ENCODE results near the gene SIRPB2. TPM values are rescaled to one million over a fixed set of nuclear protein-coding genes. Genes with fewer than 3 reads are reported as not detected.

SIRPB2 gene
- total and polyA plus RNA-seq, 2 of the 4 experiments (the other 2 are of a cell fraction) = not detected

GRCh38 chr20:1505871-1506270 is 14.7 kb upstream of the SIRPB2 start:
- intact Hi-C loops (cut with micrococcal nuclease) = no loop called here
- H3K23ac ChIP-seq (ENCODE audit: low read depth, low read length) = no peak overlapping the region
- no CpG with 5 or more reads among the region's 1 CpG for WGBS, 2 experiments (ENCODE audit: extremely low coverage in 2 of 2, insufficient read length in 1 of 2)
- H3K9ac ChIP-seq (ENCODE audit: low read depth, low read length) = no peak overlapping the region
- no peak overlapping the region for H2BK20ac ChIP-seq (ENCODE audit: low read depth, low read length)
- no TSS peak for BruUV-seq (replicated peaks)
- ChIA-PET POLR2A (ENCODE audit: unreplicated experiment) (no interaction called here), CTCF (no interaction called here)
- peaks cover 13% of the 10 kb centered on the region for H3K27me3 ChIP-seq (ENCODE audit: control insufficient read depth, insufficient read depth, low read length)
- no peaks in the 10 kb centered on the region for H3K9me1 ChIP-seq (ENCODE audit: insufficient read depth, low read length)
- no peak overlapping the region for H2AFZ ChIP-seq (replicated peaks; ENCODE audit: low read length, poor library complexity)
- in situ Hi-C loops (cut with MboI; ENCODE audit: low sequenced_read_pairs) = no loop called here
- H4K20me1 ChIP-seq (ENCODE audit: insufficient read depth, low read length) = no peaks in the 10 kb centered on the region
- dilution Hi-C loops (cut with HindIII; ENCODE audit: low sequenced_read_pairs, unreplicated experiment) = no loop called here
- no peak overlapping the region for H3K4me3 ChIP-seq (ENCODE audit: insufficient read depth, low read depth, low read length)
- H3K36me3 ChIP-seq (ENCODE audit: control insufficient read depth, insufficient read depth, low read length) = no peaks in the 10 kb centered on the region
- no peaks in the 10 kb centered on the region for H3K9me3 ChIP-seq (ENCODE audit: control insufficient read depth, insufficient read depth, low read length)
- H3K27ac ChIP-seq (ENCODE audit: insufficient read depth, low read length) = no peak overlapping the region
- DNase-seq (no peak), ATAC-seq (ENCODE audit: low read depth) (no peak)
- H3K56ac ChIP-seq (ENCODE audit: extremely low read depth, insufficient read depth, low read length) = no peak overlapping the region
- H2AK5ac ChIP-seq (ENCODE audit: low read depth, low read length) = no peak overlapping the region
- no peak overlapping the region for H3K4ac ChIP-seq (ENCODE audit: low read depth, low read length)
- no peak overlapping the region for H3K14ac ChIP-seq (replicated peaks; ENCODE audit: low read depth, low read length)
- no peak overlapping the region for H4K91ac ChIP-seq (ENCODE audit: insufficient read depth, low read depth, low read length)
- H3K4me2 ChIP-seq (ENCODE audit: low read depth, low read length) = no peak overlapping the region
- H2AK9ac ChIP-seq (replicated peaks; ENCODE audit: low read depth, low read length, poor library complexity) = no peak overlapping the region
- H4K8ac ChIP-seq (ENCODE audit: low read depth in 2 of 2, low read length in 2 of 2) = no peak overlapping the region
- no peaks in the 10 kb centered on the region for H3K4me1 ChIP-seq (ENCODE audit: control insufficient read depth, insufficient read depth, low read length)
- no peak overlapping the region for H2BK5ac ChIP-seq (ENCODE audit: low read depth, low read length, poor library complexity, severe bottlenecking)
- TF ChIP-seq SMC3 (IDR thresholded peaks at IDR 0.05; ENCODE audit: low read depth, low read length) (no peak), MAFK (IDR thresholded peaks at IDR 0.05; ENCODE audit: low read depth, low read length) (no peak), RCOR1 (IDR thresholded peaks at IDR 0.05; ENCODE audit: insufficient replicate concordance, low read length) (no peak), RFX5 (IDR thresholded peaks at IDR 0.05; ENCODE audit: low read depth, low read length) (no peak), BHLHE40 (IDR thresholded peaks at IDR 0.05; ENCODE audit: low read depth, low read length) (no peak), USF2 (IDR thresholded peaks at IDR 0.05; ENCODE audit: low read depth, low read length) (no peak), FOS (IDR thresholded peaks at IDR 0.05; ENCODE audit: low read depth, low read length) (no peak), MAZ (IDR thresholded peaks at IDR 0.05; ENCODE audit: borderline replicate concordance, low read depth, low read length) (no peak), CEBPB (IDR thresholded peaks at IDR 0.05; ENCODE audit: low read depth, low read length) (no peak), RAD21 (IDR thresholded peaks at IDR 0.05; ENCODE audit: low read length) (no peak), CTCF (conservative IDR thresholded peaks at IDR 0.05; ENCODE audit: low read depth, low read length) (no peak), NFE2L2 (IDR thresholded peaks at IDR 0.05; ENCODE audit: low read depth, low read length) (no peak), ELK1 (IDR thresholded peaks at IDR 0.05; ENCODE audit: borderline replicate concordance, low read depth, low read length) (no peak), CHD1 (IDR thresholded peaks at IDR 0.05; ENCODE audit: low read depth, low read length) (no peak), MXI1 (IDR thresholded peaks at IDR 0.05; ENCODE audit: borderline replicate concordance, low read depth, low read length) (no peak), POLR2A (IDR thresholded peaks at IDR 0.05; ENCODE audit: low read depth, low read length) (no peak)
- H2BK15ac ChIP-seq (ENCODE audit: low read depth, low read length) = no peak overlapping the region
- H3K18ac ChIP-seq (ENCODE audit: low read depth, low read length) = no peak overlapping the region
- no peak overlapping the region for H4K5ac ChIP-seq (ENCODE audit: low read depth, low read length)
- no peaks in the 10 kb centered on the region for H3K79me1 ChIP-seq (ENCODE audit: low read depth in 1 of 2, low read length in 2 of 2)
- H2BK120ac ChIP-seq (ENCODE audit: low read depth, low read length) = no peak overlapping the region
